Measurements from ENCODE around the gene BLTP3B. TPM values are rescaled to one million over a fixed set of nuclear protein-coding genes. Genes with fewer than 3 reads are reported as not detected.
"Not testable (repeated sequence)": the region's sequence is repeated elsewhere in the genome, so short reads cannot be mapped to it uniquely, and the experiment has no call there.

Gene BLTP3B
- total and polyA plus RNA-seq, 4 donors: 11.0 to 36.8 (median 18.6) TPM

DNA sequence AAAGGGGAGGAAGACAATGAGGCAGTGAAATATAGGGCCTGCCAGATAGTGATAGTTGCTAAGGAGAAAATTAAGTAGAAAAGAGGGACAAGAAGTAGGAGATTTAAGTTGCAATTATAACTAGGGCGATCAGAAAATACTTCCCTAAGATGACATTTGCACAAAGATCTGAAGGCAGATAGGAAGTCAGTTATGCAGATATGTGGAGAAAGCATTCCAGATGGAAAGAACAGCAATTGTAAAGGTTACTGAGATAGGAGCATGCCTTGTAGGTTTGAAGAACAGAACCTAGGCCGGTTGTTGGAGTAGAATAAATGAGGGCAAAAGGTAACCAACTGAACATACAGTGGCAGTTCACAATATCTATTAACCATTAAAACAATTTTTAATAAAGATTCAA, 36.6 kb upstream of the BLTP3B start:
- TF ChIP-seq RXRA (IDR thresholded peaks at IDR 0.05) (no peak), GABPA (IDR thresholded peaks at IDR 0.05 in 1 of 2, conservative IDR thresholded peaks at IDR 0.05 in 1 of 2) (no peak), FOXA2 (IDR thresholded peaks at IDR 0.05) (no peak), EGR1 (IDR thresholded peaks at IDR 0.05; ENCODE audit: low read depth in 2 of 2) (no peak)
- TF ChIP-seq, protein P1, sequence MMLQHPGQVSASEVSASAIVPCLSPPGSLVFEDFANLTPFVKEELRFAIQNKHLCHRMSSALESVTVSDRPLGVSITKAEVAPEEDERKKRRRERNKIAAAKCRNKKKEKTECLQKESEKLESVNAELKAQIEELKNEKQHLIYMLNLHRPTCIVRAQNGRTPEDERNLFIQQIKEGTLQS (IDR thresholded peaks at IDR 0.05): no peak
- TF ChIP-seq, protein P2, sequence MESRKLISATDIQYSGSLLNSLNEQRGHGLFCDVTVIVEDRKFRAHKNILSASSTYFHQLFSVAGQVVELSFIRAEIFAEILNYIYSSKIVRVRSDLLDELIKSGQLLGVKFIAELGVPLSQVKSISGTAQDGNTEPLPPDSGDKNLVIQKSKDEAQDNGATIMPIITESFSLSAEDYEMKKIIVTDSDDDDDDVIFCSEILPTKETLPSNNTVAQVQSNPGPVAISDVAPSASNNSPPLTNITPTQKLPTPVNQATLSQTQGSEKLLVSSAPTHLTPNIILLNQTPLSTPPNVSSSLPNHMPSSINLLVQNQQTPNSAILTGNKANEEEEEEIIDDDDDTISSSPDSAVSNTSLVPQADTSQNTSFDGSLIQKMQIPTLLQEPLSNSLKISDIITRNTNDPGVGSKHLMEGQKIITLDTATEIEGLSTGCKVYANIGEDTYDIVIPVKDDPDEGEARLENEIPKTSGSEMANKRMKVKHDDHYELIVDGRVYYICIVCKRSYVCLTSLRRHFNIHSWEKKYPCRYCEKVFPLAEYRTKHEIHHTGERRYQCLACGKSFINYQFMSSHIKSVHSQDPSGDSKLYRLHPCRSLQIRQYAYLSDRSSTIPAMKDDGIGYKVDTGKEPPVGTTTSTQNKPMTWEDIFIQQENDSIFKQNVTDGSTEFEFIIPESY (IDR thresholded peaks at IDR 0.05): no peak
- WGBS: 97% methylated on average over 2 of the region's 2 CpGs

GRCh38 chr12:100176493-100176892, 33.8 kb upstream of the BLTP3B start:
- WGBS: 97% methylated on average over 8 of the region's 8 CpGs
- H3K9ac ChIP-seq (ENCODE audit: low read depth in 1 of 2, low read length in 2 of 2); H3K27ac ChIP-seq (ENCODE audit: low read depth in 1 of 2, low read length in 2 of 2); H3K4me1 ChIP-seq (ENCODE audit: control insufficient read depth in 4 of 4, insufficient read depth in 4 of 4, low read length in 3 of 4); H3K4me3 ChIP-seq (ENCODE audit: low read depth in 1 of 3, low read length in 3 of 3); H3K27me3 ChIP-seq (ENCODE audit: control insufficient read depth in 4 of 4, insufficient read depth in 4 of 4, low read length in 3 of 4); DNase-seq (ENCODE audit: low spot score); H3K36me3 ChIP-seq (ENCODE audit: control insufficient read depth in 4 of 4, insufficient read depth in 3 of 4, low read depth in 1 of 4, low read length in 3 of 4); H3K9me3 ChIP-seq (ENCODE audit: control insufficient read depth in 4 of 4, low read length in 3 of 4): not testable (repeated sequence)

More for the DNA sequence above, 36.6 kb upstream of the BLTP3B start:
- H3K4me3 ChIP-seq (ENCODE audit: low read depth in 1 of 3, low read length in 3 of 3): no peak overlapping the region
- H3K36me3 ChIP-seq (ENCODE audit: control insufficient read depth in 4 of 4, insufficient read depth in 3 of 4, low read depth in 1 of 4, low read length in 3 of 4): no peaks in the 10 kb centered on the region
- no peaks in the 10 kb centered on the region for H3K4me1 ChIP-seq (ENCODE audit: control insufficient read depth in 4 of 4, insufficient read depth in 4 of 4, low read length in 3 of 4)
- H3K27me3 ChIP-seq (ENCODE audit: control insufficient read depth in 4 of 4, insufficient read depth in 4 of 4, low read length in 3 of 4): no peaks in the 10 kb centered on the region
- no peak for DNase-seq (ENCODE audit: low spot score)
- no peak overlapping the region for H3K9ac ChIP-seq (ENCODE audit: low read depth in 1 of 2, low read length in 2 of 2)
- no peak overlapping the region for H3K27ac ChIP-seq (ENCODE audit: low read depth in 1 of 2, low read length in 2 of 2)
- no peaks in the 10 kb centered on the region for H3K9me3 ChIP-seq (ENCODE audit: control insufficient read depth in 4 of 4, low read length in 3 of 4)

- H3K36me3 ChIP-seq (ENCODE audit: control insufficient read depth in 4 of 4, insufficient read depth in 3 of 4, low read depth in 1 of 4, low read length in 3 of 4): peaks cover 0 to 3% (median 0%) of the 10 kb centered on the region in 4 donors
- TF ChIP-seq HNF4A (conservative IDR thresholded peaks at IDR 0.05) (no peak), RAD21 (IDR thresholded peaks at IDR 0.05) (no peak), EGR1 (IDR thresholded peaks at IDR 0.05; ENCODE audit: low read depth in 2 of 2) (no peak), NR2F2 (IDR thresholded peaks at IDR 0.05) (no peak), SP1 (IDR thresholded peaks at IDR 0.05) (no peak), RXRA (IDR thresholded peaks at IDR 0.05) (no peak), GABPA (IDR thresholded peaks at IDR 0.05 in 1 of 2, conservative IDR thresholded peaks at IDR 0.05 in 1 of 2) (no peak), JUND (IDR thresholded peaks at IDR 0.05) (no peak), FOXA1 (IDR thresholded peaks at IDR 0.05) (no peak), YY1 (IDR thresholded peaks at IDR 0.05) (no peak), TAF1 (conservative IDR thresholded peaks at IDR 0.05) (no peak), FOXA2 (IDR thresholded peaks at IDR 0.05) (no peak), HNF4G (IDR thresholded peaks at IDR 0.05) (no peak)
- TF ChIP-seq, protein P3, sequence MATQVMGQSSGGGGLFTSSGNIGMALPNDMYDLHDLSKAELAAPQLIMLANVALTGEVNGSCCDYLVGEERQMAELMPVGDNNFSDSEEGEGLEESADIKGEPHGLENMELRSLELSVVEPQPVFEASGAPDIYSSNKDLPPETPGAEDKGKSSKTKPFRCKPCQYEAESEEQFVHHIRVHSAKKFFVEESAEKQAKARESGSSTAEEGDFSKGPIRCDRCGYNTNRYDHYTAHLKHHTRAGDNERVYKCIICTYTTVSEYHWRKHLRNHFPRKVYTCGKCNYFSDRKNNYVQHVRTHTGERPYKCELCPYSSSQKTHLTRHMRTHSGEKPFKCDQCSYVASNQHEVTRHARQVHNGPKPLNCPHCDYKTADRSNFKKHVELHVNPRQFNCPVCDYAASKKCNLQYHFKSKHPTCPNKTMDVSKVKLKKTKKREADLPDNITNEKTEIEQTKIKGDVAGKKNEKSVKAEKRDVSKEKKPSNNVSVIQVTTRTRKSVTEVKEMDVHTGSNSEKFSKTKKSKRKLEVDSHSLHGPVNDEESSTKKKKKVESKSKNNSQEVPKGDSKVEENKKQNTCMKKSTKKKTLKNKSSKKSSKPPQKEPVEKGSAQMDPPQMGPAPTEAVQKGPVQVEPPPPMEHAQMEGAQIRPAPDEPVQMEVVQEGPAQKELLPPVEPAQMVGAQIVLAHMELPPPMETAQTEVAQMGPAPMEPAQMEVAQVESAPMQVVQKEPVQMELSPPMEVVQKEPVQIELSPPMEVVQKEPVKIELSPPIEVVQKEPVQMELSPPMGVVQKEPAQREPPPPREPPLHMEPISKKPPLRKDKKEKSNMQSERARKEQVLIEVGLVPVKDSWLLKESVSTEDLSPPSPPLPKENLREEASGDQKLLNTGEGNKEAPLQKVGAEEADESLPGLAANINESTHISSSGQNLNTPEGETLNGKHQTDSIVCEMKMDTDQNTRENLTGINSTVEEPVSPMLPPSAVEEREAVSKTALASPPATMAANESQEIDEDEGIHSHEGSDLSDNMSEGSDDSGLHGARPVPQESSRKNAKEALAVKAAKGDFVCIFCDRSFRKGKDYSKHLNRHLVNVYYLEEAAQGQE (IDR thresholded peaks at IDR 0.05): no peak
- TF ChIP-seq, protein P4, sequence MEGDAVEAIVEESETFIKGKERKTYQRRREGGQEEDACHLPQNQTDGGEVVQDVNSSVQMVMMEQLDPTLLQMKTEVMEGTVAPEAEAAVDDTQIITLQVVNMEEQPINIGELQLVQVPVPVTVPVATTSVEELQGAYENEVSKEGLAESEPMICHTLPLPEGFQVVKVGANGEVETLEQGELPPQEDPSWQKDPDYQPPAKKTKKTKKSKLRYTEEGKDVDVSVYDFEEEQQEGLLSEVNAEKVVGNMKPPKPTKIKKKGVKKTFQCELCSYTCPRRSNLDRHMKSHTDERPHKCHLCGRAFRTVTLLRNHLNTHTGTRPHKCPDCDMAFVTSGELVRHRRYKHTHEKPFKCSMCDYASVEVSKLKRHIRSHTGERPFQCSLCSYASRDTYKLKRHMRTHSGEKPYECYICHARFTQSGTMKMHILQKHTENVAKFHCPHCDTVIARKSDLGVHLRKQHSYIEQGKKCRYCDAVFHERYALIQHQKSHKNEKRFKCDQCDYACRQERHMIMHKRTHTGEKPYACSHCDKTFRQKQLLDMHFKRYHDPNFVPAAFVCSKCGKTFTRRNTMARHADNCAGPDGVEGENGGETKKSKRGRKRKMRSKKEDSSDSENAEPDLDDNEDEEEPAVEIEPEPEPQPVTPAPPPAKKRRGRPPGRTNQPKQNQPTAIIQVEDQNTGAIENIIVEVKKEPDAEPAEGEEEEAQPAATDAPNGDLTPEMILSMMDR (IDR thresholded peaks at IDR 0.05; ENCODE audit: low read depth, low read length, missing input control): no peak
- TF ChIP-seq, protein P1 (IDR thresholded peaks at IDR 0.05): no peak
- no peak overlapping the region for H3K9ac ChIP-seq (ENCODE audit: low read depth in 1 of 2, low read length in 2 of 2)
- H3K27ac ChIP-seq (ENCODE audit: low read depth in 1 of 2, low read length in 2 of 2): no peak overlapping the region
- no peaks in the 10 kb centered on the region for H3K27me3 ChIP-seq (ENCODE audit: control insufficient read depth in 4 of 4, insufficient read depth in 4 of 4, low read length in 3 of 4)
- H3K4me3 ChIP-seq (ENCODE audit: low read depth in 1 of 3, low read length in 3 of 3): no peak overlapping the region
- H3K4me1 ChIP-seq (ENCODE audit: control insufficient read depth in 4 of 4, insufficient read depth in 4 of 4, low read length in 3 of 4): no peaks in the 10 kb centered on the region
- no peaks in the 10 kb centered on the region for H3K9me3 ChIP-seq (ENCODE audit: control insufficient read depth in 4 of 4, low read length in 3 of 4)
- DNase-seq (ENCODE audit: low spot score): no peak
Measured at GRCh38 chr12:100174495-100174894, 31.8 kb upstream of the BLTP3B start.

All from liver (tissue), 9 donors.